HUDEP-2 (cell line): ENCODE results near the gene KRTAP4-16.
"Not testable (repeated sequence)": the region's sequence is repeated elsewhere in the genome, so short reads cannot be mapped to it uniquely, and the experiment has no call there.

Experiments
- DNase-seq, 76 experiments: peaks; one replicate each; lab custom pipeline; 2025; ENCODE audit not compliant: unreplicated experiment in 76 of 76; lab: John Stamatoyannopoulos, UW

Gene KRTAP4-16

GRCh38 chr17:41082626-41083025 lies 19.4 kb downstream of the KRTAP4-16 start:
- DNase-seq = no peak

GRCh38 chr17:41076788-41077187 lies 25.2 kb downstream of the KRTAP4-16 start:
- DNase-seq = no peak

GRCh38 chr17:41073676-41074075 lies 28.3 kb downstream of the KRTAP4-16 start:
- DNase-seq = no peak

- no peak for DNase-seq
These were observed 30.2 kb downstream of the KRTAP4-16 start for GRCh38 chr17:41071606-41072360.

- DNase-seq = no peak
These were observed 33.0 kb downstream of the KRTAP4-16 start for GRCh38 chr17:41069031-41069430.

- DNase-seq = no peak
These were observed 34.7 kb downstream of the KRTAP4-16 start for GRCh38 chr17:41067281-41067680.

GRCh38 chr17:41065829-41066624 lies 36.0 kb downstream of the KRTAP4-16 start, which contains the start of gene KRTAP2-4:
Gene KRTAP2-4 (minus strand): TSS chr17:41065879. CDS start chr17:41065845, 34 bp downstream.
- DNase-seq = no peak

- DNase-seq = not testable (repeated sequence)
These were observed 36.9 kb downstream of the KRTAP4-16 start for GRCh38 chr17:41065016-41065689.

- peak in 1 of 76 experiments; percentile 4 for DNase-seq
These were observed 37.7 kb downstream of the KRTAP4-16 start for GRCh38 chr17:41064301-41064700.

GRCh38 chr17:41063449-41063848 lies 38.6 kb downstream of the KRTAP4-16 start:
- no peak for DNase-seq

- no peak for DNase-seq
These were observed 40.0 kb downstream of the KRTAP4-16 start for GRCh38 chr17:41061964-41062363.

- no peak for DNase-seq
These were observed 41.9 kb downstream of the KRTAP4-16 start, which contains the start of gene KRTAP2-3 for GRCh38 chr17:41060052-41060604. Gene KRTAP2-3 (minus strand): TSS chr17:41060114. CDS start chr17:41060050, 64 bp downstream.

- DNase-seq = not testable (repeated sequence)
These were observed 42.5 kb downstream of the KRTAP4-16 start for GRCh38 chr17:41059276-41060051.

GRCh38 chr17:41058741-41059140 lies 43.3 kb downstream of the KRTAP4-16 start:
- DNase-seq = no peak

- DNase-seq = no peak
These were observed 44.5 kb downstream of the KRTAP4-16 start for GRCh38 chr17:41057547-41057946.

- DNase-seq = not testable (repeated sequence)
These were observed 46.9 kb downstream of the KRTAP4-16 start, which contains the start of gene KRTAP2-2 for GRCh38 chr17:41055130-41055529. Gene KRTAP2-2 (minus strand): TSS chr17:41055230. CDS start chr17:41055211, 19 bp downstream.

- not testable (repeated sequence) for DNase-seq
These were observed 47.5 kb downstream of the KRTAP4-16 start for GRCh38 chr17:41054556-41054955.

GRCh38 chr17:41054025-41054424 lies 48.0 kb downstream of the KRTAP4-16 start:
- DNase-seq = no peak

GRCh38 chr17:41052566-41052965 lies 49.4 kb downstream of the KRTAP4-16 start:
- DNase-seq = no peak
